NCI-H146 (cell line): ENCODE measurements around the gene GSAP.
"Not testable (repeated sequence)": the region's sequence is repeated elsewhere in the genome, so short reads cannot be mapped to it uniquely, and the experiment has no call there.

Experiments
- DNase-seq: peaks from one replicate; lab custom pipeline; 2025; lab: John Stamatoyannopoulos, UW

Gene GSAP

GRCh38 chr7:77354914-77355313 is 61.2 kb downstream of the GSAP start:
- DNase-seq, result no peak

- no peak for DNase-seq
These were observed 61.7 kb downstream of the GSAP start for GRCh38 chr7:77354484-77354883.

- no peak for DNase-seq
These were observed 62.2 kb downstream of the GSAP start for GRCh38 chr7:77353911-77354310.

GRCh38 chr7:77353407-77353721 is 62.8 kb downstream of the GSAP start:
- no peak for DNase-seq

DNA sequence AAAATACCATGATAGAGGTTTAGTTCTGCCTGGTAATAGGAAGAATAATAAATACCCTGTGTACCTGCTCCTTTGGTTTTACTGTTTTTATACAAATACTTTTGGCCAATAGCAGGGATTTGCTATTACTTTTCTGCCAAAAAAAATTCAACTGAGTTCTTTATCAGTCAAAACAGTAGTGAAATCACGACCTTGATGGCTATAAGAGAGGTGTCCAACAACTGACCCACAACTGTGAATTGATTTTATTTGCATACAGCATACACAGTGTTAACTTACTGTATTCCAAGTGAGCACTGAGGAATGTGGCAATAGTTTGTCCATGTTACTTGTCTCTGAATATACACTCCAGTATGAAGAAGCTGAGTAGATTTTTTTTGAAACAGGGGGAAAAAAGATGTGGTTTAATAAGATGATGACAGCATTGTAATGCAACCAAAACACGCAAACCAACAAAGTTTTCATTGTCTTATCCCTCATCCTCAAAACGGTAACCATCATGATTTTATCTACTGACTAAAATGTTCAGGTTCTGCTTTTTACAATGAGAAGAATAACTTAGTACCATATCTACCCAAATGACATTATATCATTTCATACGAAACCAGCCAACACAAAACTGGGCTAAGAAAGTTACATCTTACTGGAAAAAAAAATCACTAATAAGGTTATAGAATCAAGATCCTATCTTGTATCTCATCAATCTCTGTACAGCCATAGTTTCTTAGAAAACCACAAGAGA is 63.3 kb downstream of the GSAP start:
- no peak for DNase-seq

DNA sequence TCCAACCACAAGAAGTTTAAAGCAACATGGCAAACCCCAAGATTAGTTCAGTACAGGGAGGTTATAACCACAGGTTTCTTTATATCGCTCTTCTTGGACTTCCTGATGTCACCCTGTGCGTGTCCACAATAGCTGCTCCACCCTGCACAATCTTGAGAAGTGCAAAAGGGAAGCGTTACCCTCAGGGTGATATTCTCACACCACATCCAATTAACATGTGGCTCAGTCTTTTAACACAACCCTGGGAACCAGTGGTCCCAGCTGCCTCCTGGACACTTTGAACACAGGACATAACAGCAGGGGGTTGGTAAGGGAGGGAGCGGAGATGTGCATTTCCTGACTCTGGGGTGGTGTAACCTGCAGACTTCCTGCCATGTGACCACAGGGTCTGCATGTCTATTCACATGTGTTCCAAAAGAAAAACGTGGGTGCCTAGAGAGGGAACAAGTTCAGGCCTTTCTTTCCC is 64.6 kb downstream of the GSAP start:
- DNase-seq, result no peak

GRCh38 chr7:77349141-77349540 is 67.0 kb downstream of the GSAP start:
- no peak for DNase-seq

- DNase-seq, result no peak
These were observed 67.8 kb downstream of the GSAP start for GRCh38 chr7:77348371-77348813.

- DNase-seq, result no peak
These were observed 69.7 kb downstream of the GSAP start for GRCh38 chr7:77346441-77346840.

- not testable (repeated sequence) for DNase-seq
These were observed 70.7 kb downstream of the GSAP start for GRCh38 chr7:77345426-77345825.

DNA sequence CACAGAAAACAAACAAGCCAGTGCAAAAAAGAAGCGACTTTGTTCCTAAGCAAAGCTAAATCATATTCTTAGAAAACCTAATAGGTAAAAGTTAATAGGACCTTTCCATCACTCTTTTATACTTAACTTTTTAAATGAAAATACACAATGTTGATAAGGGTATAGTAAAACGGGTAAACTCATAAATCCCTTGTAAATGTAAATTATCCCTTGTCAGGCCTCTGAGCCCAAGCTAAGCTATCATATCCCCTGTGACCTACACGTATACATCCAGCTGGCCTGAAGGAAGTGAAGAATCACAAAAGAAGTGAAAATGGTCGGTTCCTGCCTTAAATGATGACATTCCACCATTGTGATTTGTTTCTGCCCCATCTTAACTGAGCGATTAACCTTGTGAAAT is 76.4 kb downstream of the GSAP start:
- DNase-seq, result no peak

- no peak for DNase-seq
These were observed 77.1 kb downstream of the GSAP start for GRCh38 chr7:77338883-77339629.

GRCh38 chr7:77338260-77338659 is 77.9 kb downstream of the GSAP start:
- DNase-seq, result no peak

- DNase-seq, result no peak
These were observed 78.6 kb downstream of the GSAP start for GRCh38 chr7:77337456-77337990.

GRCh38 chr7:77335581-77335980 is 80.6 kb downstream of the GSAP start:
- DNase-seq, result peak; percentile 12

GRCh38 chr7:77334039-77334438 is 82.1 kb downstream of the GSAP start:
- DNase-seq, result not testable (repeated sequence)

DNA sequence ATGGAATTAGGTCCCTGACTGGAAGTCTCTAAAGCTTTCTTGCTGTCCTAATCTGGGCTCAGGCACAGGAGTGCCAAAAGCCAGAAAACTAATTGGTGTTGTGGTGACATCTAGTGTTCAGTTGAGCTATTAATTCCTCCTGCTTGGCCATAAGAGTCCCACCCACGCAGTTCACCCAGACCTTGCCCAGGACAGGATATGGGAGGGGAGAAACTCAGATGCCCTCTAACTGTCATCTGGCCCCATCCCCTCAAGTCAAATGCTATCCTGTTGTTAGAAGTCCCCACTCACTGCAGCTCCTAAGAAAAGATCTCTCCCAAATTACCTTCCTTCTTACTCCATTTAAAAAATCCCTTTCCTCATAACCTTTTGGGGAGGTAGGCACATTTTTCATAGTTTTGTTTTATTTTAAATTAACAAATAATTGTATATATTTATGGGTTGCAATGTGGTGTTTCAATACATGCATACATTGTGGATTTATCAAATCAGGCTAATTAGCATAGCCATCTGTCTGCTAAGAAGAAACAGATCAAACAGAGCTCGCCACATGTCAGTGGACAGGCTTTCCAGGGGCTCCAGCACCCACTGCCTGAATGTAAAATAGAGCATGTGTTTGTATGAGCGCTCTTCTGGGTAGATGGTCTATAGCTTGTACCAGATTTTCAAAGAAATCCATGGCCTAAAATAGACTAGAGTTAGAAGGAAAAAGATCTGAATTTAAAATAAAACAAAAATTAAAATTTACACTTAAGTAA is 84.0 kb downstream of the GSAP start:
- DNase-seq, result peak; percentile 79

GRCh38 chr7:77330169-77330882 is 85.8 kb downstream of the GSAP start:
- no peak for DNase-seq

DNA sequence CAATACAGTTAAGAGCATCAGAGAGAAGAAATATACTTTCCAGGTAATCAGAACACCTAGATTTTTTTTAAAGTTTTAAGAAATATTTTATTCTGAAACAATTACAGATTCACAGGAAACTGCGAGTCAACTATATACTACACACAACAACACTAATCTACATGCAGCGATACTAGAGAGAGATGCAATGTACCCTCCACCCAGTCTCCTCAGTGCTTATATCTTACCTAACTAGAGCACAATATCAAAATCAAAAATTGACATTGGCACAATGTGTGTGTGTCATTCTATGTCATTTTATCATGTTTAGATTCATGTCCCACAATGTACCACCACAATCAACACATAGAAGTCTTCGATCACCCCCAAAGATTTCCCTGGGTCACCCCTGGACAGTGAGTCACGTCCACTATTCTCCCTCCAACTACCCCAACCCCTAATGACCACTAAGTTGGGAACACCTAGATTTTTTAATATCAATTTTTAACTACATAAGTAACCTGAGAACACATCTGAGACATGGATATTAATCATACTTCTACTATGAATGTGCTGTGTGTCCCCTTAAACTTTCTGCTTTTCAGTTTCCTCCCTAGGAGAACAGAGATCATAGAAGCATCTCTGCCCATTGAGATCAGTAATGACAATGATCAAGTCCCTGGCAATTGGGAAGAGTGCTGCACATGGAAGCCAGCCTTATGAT is 86.5 kb downstream of the GSAP start:
- DNase-seq, result no peak

- no peak for DNase-seq
These were observed 87.5 kb downstream of the GSAP start for GRCh38 chr7:77328669-77329068.

- DNase-seq, result peak; percentile 16
These were observed 88.1 kb downstream of the GSAP start for GRCh38 chr7:77327932-77328628.
